ENCODE data around the gene CFAP99. TPM values are rescaled to one million over a fixed set of nuclear protein-coding genes. Genes with fewer than 3 reads are reported as not detected.

CFAP99 gene
- total RNA-seq, 2 donors from 2014 or later = not detected

DNA sequence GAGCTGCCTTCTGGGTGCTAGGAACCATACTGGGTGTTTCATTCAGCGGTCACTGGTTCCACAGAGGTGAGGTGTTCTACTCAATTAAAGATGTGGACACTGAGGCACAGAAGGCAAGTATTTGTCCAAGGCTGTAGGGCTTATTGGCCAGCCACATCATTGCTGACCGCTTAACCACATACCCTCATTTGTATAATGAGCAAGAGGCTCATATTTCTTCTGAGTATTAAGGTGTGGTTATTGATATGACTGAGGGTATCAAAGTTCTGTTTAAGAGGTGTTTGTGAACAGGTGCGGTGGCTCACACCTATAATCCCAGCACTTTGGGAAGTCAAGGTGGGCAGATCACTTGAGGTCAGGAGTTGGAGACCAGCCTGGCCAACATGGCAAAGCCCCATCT lies 64.5 kb downstream of the CFAP99 start:
- H3K9me3 ChIP-seq = no peaks in the 10 kb centered on the region
- TF ChIP-seq, protein P1, sequence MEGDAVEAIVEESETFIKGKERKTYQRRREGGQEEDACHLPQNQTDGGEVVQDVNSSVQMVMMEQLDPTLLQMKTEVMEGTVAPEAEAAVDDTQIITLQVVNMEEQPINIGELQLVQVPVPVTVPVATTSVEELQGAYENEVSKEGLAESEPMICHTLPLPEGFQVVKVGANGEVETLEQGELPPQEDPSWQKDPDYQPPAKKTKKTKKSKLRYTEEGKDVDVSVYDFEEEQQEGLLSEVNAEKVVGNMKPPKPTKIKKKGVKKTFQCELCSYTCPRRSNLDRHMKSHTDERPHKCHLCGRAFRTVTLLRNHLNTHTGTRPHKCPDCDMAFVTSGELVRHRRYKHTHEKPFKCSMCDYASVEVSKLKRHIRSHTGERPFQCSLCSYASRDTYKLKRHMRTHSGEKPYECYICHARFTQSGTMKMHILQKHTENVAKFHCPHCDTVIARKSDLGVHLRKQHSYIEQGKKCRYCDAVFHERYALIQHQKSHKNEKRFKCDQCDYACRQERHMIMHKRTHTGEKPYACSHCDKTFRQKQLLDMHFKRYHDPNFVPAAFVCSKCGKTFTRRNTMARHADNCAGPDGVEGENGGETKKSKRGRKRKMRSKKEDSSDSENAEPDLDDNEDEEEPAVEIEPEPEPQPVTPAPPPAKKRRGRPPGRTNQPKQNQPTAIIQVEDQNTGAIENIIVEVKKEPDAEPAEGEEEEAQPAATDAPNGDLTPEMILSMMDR (IDR thresholded peaks at IDR 0.05) = no peak
- TF ChIP-seq POLR2A (IDR thresholded peaks at IDR 0.05) = no peak
- no peak for ATAC-seq
- 50 to 74% methylated on average over 3 of the region's 3 CpGs for WGBS, 2 donors
- H3K27me3 ChIP-seq = no peaks in the 10 kb centered on the region
- no peak for DNase-seq
- intact Hi-C loops (cut with DNase I) = no loop called here
- H3K4me3 ChIP-seq = no peak overlapping the region
- H3K4me1 ChIP-seq = peaks cover 93% of the 10 kb centered on the region
- no peaks in the 10 kb centered on the region for H3K36me3 ChIP-seq (replicated peaks in 1 of 2; ENCODE audit: insufficient read depth in 1 of 2, low read depth in 2 of 2)
- H3K27ac ChIP-seq = peak overlapping the region; percentile 48 to 73 (median 63)

- Histone ChIP-seq H3K27ac (peak overlapping the region in 2 of 4 donors; percentile 64 to 72), H3K9me3 (no peaks in the 10 kb centered on the region), H3K27me3 (no peaks in the 10 kb centered on the region), H3K4me1 (peaks cover 90% of the 10 kb centered on the region), H3K4me3 (no peak overlapping the region), H3K36me3 (replicated peaks in 1 of 2; ENCODE audit: insufficient read depth in 1 of 2, low read depth in 2 of 2) (no peaks in the 10 kb centered on the region)
- ATAC-seq = no peak
- 82 to 91% methylated on average over 6 of the region's 6 CpGs for WGBS, 2 donors
- TF ChIP-seq POLR2A (IDR thresholded peaks at IDR 0.05) = no peak
- TF ChIP-seq, protein P1 (IDR thresholded peaks at IDR 0.05) = no peak
- intact Hi-C loops (cut with DNase I) = no loop called here
- DNase-seq = no peak
These were observed 65.4 kb downstream of the CFAP99 start for GRCh38 chr4:2484185-2484584.

- peaks cover 85% of the 10 kb centered on the region for H3K4me1 ChIP-seq
- no peak overlapping the region for H3K4me3 ChIP-seq
- TF ChIP-seq, protein P1 (IDR thresholded peaks at IDR 0.05) = no peak
- peak in 1 of 3 donors; percentile 37 for TF ChIP-seq POLR2A (IDR thresholded peaks at IDR 0.05)
- peak; percentile 45 for ATAC-seq
- intact Hi-C loops (cut with DNase I) = no loop called here
- no peaks in the 10 kb centered on the region for H3K27me3 ChIP-seq
- no peaks in the 10 kb centered on the region for H3K36me3 ChIP-seq (replicated peaks in 1 of 2; ENCODE audit: insufficient read depth in 1 of 2, low read depth in 2 of 2)
- no peaks in the 10 kb centered on the region for H3K9me3 ChIP-seq
- WGBS, 2 donors = 35 to 49% methylated on average over 11 of the region's 11 CpGs
- peak overlapping the region; percentile 26 to 73 (median 58) for H3K27ac ChIP-seq
- DNase-seq = peak; percentile 44 to 80 (median 68)
These were observed 66.2 kb downstream of the CFAP99 start for GRCh38 chr4:2484993-2485392.

DNA sequence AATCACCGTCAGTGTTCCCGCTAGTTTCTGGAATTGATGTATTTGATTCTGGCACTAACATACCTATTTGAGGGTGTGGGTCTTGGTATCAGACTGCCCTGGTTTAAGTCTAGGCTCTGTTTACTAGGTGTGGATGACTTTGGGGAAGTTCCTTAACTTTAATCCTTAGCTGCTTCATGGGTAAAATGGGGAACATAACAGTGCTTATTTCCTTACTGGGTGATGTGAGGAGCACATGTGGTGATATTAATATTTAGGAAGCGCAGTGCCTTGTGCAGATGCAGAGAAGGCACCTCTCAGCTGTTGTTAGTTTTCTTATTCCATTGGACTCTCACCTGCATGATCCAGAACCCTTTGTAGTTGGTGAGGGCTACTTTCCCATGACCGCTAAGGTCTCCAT lies 67.2 kb downstream of the CFAP99 start:
- no peak for TF ChIP-seq POLR2A (IDR thresholded peaks at IDR 0.05)
- TF ChIP-seq, protein P1 (IDR thresholded peaks at IDR 0.05) = no peak
- no peaks in the 10 kb centered on the region for H3K9me3 ChIP-seq
- no peaks in the 10 kb centered on the region for H3K27me3 ChIP-seq
- ATAC-seq (no peak), DNase-seq (no peak)
- WGBS, 2 donors = 89 to 91% methylated on average over 4 of the region's 4 CpGs
- H3K4me3 ChIP-seq = no peak overlapping the region
- intact Hi-C loops (cut with DNase I) = no loop called here
- peaks cover 0 to 3% of the 10 kb centered on the region in 2 donors for H3K36me3 ChIP-seq (replicated peaks in 1 of 2; ENCODE audit: insufficient read depth in 1 of 2, low read depth in 2 of 2)
- H3K27ac ChIP-seq = peak overlapping the region in 2 of 4 donors; percentile 72 to 73
- H3K4me1 ChIP-seq = peaks cover 76% of the 10 kb centered on the region

- 89 to 93% methylated on average over 5 to 6 of the region's 6 CpGs for WGBS, 2 donors
- H3K27ac ChIP-seq = no peak overlapping the region
- H3K36me3 ChIP-seq (replicated peaks in 1 of 2; ENCODE audit: insufficient read depth in 1 of 2, low read depth in 2 of 2) = peaks cover 0 to 6% of the 10 kb centered on the region in 2 donors
- TF ChIP-seq, protein P1 (IDR thresholded peaks at IDR 0.05) = no peak
- no peak for TF ChIP-seq POLR2A (IDR thresholded peaks at IDR 0.05)
- ATAC-seq = no peak
- H3K4me1 ChIP-seq = peaks cover 66% of the 10 kb centered on the region
- H3K4me3 ChIP-seq = no peak overlapping the region
- no peaks in the 10 kb centered on the region for H3K27me3 ChIP-seq
- no peaks in the 10 kb centered on the region for H3K9me3 ChIP-seq
- DNase-seq = no peak
- intact Hi-C loops (cut with DNase I) = no loop called here
These were observed 68.2 kb downstream of the CFAP99 start for GRCh38 chr4:2486981-2487380.
